Peyer's patch (tissue), 4 donors: ENCODE measurements around the gene GDPD5.

Experiments
- POLR2A ChIP-seq, 2 donors: fragments of 450-650 bp; IDR thresholded peaks; one replicate each; pipeline ENCODE4 v1.5.1; 2017; ENCODE audit warnings: antibody characterized with exemption in 2 of 2, mild to moderate bottlenecking in 2 of 2, moderate library complexity in 2 of 2
- TF ChIP-seq, protein P1 (sequence below), 6 experiments: fragments of 450-650 bp in 4 of 6; fragments of 200-600 bp in 2 of 6; sonication (generic) in 1 of 6; IDR thresholded peaks; one replicate each; pipeline ENCODE4 v1.5.1; 2017 to 2019; ENCODE audit warnings: antibody characterized with exemption in 6 of 6, mild to moderate bottlenecking in 3 of 6, moderate library complexity in 1 of 6

DNA sequence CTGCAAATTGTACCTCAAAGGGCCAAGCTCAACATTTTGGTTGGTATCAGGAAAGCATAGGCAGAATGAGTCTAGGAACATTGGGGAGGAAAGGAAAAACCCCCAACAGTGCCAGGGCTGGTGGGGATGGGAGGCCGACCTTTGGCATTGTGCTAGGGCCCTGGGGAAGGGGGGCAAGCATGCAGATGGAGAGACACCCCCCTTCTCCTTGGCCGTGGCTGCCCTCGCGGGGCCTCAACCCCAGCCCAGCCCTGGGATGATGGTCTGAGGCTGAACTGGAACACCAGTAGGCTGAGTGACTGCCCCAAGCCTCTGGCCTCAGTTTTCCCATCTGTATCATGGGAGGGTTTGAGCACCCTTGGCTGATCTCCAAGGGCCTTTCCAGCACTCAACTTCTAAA lies 40.0 kb downstream of the GDPD5 start:
- TF ChIP-seq, protein P1, sequence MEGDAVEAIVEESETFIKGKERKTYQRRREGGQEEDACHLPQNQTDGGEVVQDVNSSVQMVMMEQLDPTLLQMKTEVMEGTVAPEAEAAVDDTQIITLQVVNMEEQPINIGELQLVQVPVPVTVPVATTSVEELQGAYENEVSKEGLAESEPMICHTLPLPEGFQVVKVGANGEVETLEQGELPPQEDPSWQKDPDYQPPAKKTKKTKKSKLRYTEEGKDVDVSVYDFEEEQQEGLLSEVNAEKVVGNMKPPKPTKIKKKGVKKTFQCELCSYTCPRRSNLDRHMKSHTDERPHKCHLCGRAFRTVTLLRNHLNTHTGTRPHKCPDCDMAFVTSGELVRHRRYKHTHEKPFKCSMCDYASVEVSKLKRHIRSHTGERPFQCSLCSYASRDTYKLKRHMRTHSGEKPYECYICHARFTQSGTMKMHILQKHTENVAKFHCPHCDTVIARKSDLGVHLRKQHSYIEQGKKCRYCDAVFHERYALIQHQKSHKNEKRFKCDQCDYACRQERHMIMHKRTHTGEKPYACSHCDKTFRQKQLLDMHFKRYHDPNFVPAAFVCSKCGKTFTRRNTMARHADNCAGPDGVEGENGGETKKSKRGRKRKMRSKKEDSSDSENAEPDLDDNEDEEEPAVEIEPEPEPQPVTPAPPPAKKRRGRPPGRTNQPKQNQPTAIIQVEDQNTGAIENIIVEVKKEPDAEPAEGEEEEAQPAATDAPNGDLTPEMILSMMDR (IDR thresholded peaks at IDR 0.05): no peak
- no peak for TF ChIP-seq POLR2A (IDR thresholded peaks at IDR 0.05)
